CD4-positive, alpha-beta T cell treated with Interleukin-15 for 1 hour (primary cell): ENCODE results near the gene SNX27.
A peak's percentile ranks its signal among the peaks of the same experiment; 100 is the strongest.
"Not testable (repeated sequence)": the region's sequence is repeated elsewhere in the genome, so short reads cannot be mapped to it uniquely, and the experiment has no call there.

Experiments used
- DNase-seq: peaks from one replicate; pipeline ENCODE4 v3.0.0-alpha.2; 2020

The SNX27 gene

GRCh38 chr1:151611832-151612500, at the start of gene SNX27:
TSS of gene SNX27 (plus strand) at chr1:151612050. CDS start at chr1:151612202, 152 bp downstream.
- peak; percentile 89 for DNase-seq

- no peak for DNase-seq
Measured at GRCh38 chr1:151562661-151563060, 49.2 kb upstream of the SNX27 start.

GRCh38 chr1:151563376-151563775, 48.5 kb upstream of the SNX27 start:
- DNase-seq = no peak

- DNase-seq = no peak
Measured at GRCh38 chr1:151565502-151566189, 46.2 kb upstream of the SNX27 start.

GRCh38 chr1:151568626-151569088, 43.2 kb upstream of the SNX27 start:
- DNase-seq = peak; percentile 23

- DNase-seq = no peak
Measured at GRCh38 chr1:151570819-151571218, 41.0 kb upstream of the SNX27 start.

- DNase-seq = peak; percentile 36
Measured at GRCh38 chr1:151574575-151575529, 37.0 kb upstream of the SNX27 start.

- no peak for DNase-seq
Measured at GRCh38 chr1:151577173-151577572, 34.7 kb upstream of the SNX27 start.

- no peak for DNase-seq
Measured at GRCh38 chr1:151578941-151579340, 32.9 kb upstream of the SNX27 start.

- DNase-seq = no peak
Measured at GRCh38 chr1:151579436-151580225, 32.2 kb upstream of the SNX27 start.

GRCh38 chr1:151581451-151581850, 30.4 kb upstream of the SNX27 start:
- no peak for DNase-seq

GRCh38 chr1:151581921-151582320, 29.9 kb upstream of the SNX27 start:
- no peak for DNase-seq

- no peak for DNase-seq
Measured at GRCh38 chr1:151583796-151584195, 28.1 kb upstream of the SNX27 start.

- no peak for DNase-seq
Measured at GRCh38 chr1:151584278-151584677, 27.6 kb upstream of the SNX27 start.

- DNase-seq = no peak
Measured at GRCh38 chr1:151584780-151585179, 27.1 kb upstream of the SNX27 start.

GRCh38 chr1:151585622-151586021, 26.2 kb upstream of the SNX27 start:
- no peak for DNase-seq

GRCh38 chr1:151590961-151591360, 20.9 kb upstream of the SNX27 start:
- DNase-seq = no peak

GRCh38 chr1:151593730-151594129, 18.1 kb upstream of the SNX27 start:
- DNase-seq = no peak

- peak; percentile 83 for DNase-seq
Measured at GRCh38 chr1:151594143-151594625, 17.7 kb upstream of the SNX27 start.

- DNase-seq = no peak
Measured at GRCh38 chr1:151596166-151596953, 15.5 kb upstream of the SNX27 start.

- DNase-seq = not testable (repeated sequence)
Measured at GRCh38 chr1:151602550-151602949, 9.3 kb upstream of the SNX27 start.
